ENCODE data around the gene CLEC14A. TPM values are rescaled to one million over a fixed set of nuclear protein-coding genes. Genes with fewer than 3 reads are reported as not detected.

CLEC14A gene
- total RNA-seq, 2 donors from 2014 or later, result 0.29 to 0.59 TPM

- Histone ChIP-seq H3K27me3 (ENCODE audit: control insufficient read depth, insufficient read depth, low read length, poor library complexity, severe bottlenecking) (peaks cover 2% of the 10 kb centered on the region), H3K9me3 (ENCODE audit: control insufficient read depth, low read length) (peaks cover 22% of the 10 kb centered on the region), H3K27ac (ENCODE audit: low read depth, low read length) (no peak overlapping the region), H3K4me1 (ENCODE audit: control insufficient read depth, insufficient read depth, low read length) (no peaks in the 10 kb centered on the region), H3K9ac (ENCODE audit: extremely low read depth, low read length, poor library complexity, severe bottlenecking) (no peak overlapping the region), H3K4me3 (ENCODE audit: low read length) (no peak overlapping the region), H3K36me3 (ENCODE audit: control insufficient read depth, insufficient read depth, low read length) (no peaks in the 10 kb centered on the region)
- TF ChIP-seq, protein P1, sequence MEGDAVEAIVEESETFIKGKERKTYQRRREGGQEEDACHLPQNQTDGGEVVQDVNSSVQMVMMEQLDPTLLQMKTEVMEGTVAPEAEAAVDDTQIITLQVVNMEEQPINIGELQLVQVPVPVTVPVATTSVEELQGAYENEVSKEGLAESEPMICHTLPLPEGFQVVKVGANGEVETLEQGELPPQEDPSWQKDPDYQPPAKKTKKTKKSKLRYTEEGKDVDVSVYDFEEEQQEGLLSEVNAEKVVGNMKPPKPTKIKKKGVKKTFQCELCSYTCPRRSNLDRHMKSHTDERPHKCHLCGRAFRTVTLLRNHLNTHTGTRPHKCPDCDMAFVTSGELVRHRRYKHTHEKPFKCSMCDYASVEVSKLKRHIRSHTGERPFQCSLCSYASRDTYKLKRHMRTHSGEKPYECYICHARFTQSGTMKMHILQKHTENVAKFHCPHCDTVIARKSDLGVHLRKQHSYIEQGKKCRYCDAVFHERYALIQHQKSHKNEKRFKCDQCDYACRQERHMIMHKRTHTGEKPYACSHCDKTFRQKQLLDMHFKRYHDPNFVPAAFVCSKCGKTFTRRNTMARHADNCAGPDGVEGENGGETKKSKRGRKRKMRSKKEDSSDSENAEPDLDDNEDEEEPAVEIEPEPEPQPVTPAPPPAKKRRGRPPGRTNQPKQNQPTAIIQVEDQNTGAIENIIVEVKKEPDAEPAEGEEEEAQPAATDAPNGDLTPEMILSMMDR (conservative IDR thresholded peaks at IDR 0.05), result no peak
- peaks cover 25% of the 10 kb centered on the region for H3K9me3 Mint-ChIP-seq
- 92 to 100% methylated on average over 1 to 4 of the region's 4 CpGs for WGBS, 2 experiments (ENCODE audit: insufficient coverage in 1 of 2, insufficient read length in 1 of 2)
- H3K4me3 Mint-ChIP-seq, result no peak overlapping the region
- no peak overlapping the region for H3K27ac Mint-ChIP-seq
- no peaks in the 10 kb centered on the region for H3K36me3 Mint-ChIP-seq (ENCODE audit: low read depth)
- peaks cover 89% of the 10 kb centered on the region for H3K27me3 Mint-ChIP-seq (ENCODE audit: insufficient read depth)
- no peaks in the 10 kb centered on the region for H3K4me1 Mint-ChIP-seq
- DNase-seq, result no peak
Observed at GRCh38 chr14:38262844-38263243, 7.0 kb upstream of the CLEC14A start.

- Histone ChIP-seq H3K4me1 (ENCODE audit: control insufficient read depth, insufficient read depth, low read length) (no peaks in the 10 kb centered on the region), H3K9ac (ENCODE audit: extremely low read depth, low read length, poor library complexity, severe bottlenecking) (no peak overlapping the region), H3K27me3 (ENCODE audit: control insufficient read depth, insufficient read depth, low read length, poor library complexity, severe bottlenecking) (peaks cover 14% of the 10 kb centered on the region), H3K36me3 (ENCODE audit: control insufficient read depth, insufficient read depth, low read length) (no peaks in the 10 kb centered on the region), H3K9me3 (ENCODE audit: control insufficient read depth, low read length) (peaks cover 19% of the 10 kb centered on the region), H3K4me3 (ENCODE audit: low read length) (no peak overlapping the region), H3K27ac (ENCODE audit: low read depth, low read length) (no peak overlapping the region)
- peaks cover 16% of the 10 kb centered on the region for H3K9me3 Mint-ChIP-seq
- peaks cover 89% of the 10 kb centered on the region for H3K27me3 Mint-ChIP-seq (ENCODE audit: insufficient read depth)
- no peak overlapping the region for H3K4me3 Mint-ChIP-seq
- TF ChIP-seq, protein P1 (conservative IDR thresholded peaks at IDR 0.05), result no peak
- no peak for DNase-seq
- no peaks in the 10 kb centered on the region for H3K36me3 Mint-ChIP-seq (ENCODE audit: low read depth)
- no peak overlapping the region for H3K27ac Mint-ChIP-seq
- WGBS, 2 experiments (ENCODE audit: insufficient coverage in 1 of 2, insufficient read length in 1 of 2), result 94% methylated on average over 1 of the region's 1 CpG; no CpG with 5 or more reads in 1 of the 2 experiments
- H3K4me1 Mint-ChIP-seq, result no peaks in the 10 kb centered on the region
Observed at GRCh38 chr14:38261620-38262019, 5.7 kb upstream of the CLEC14A start.

DNA sequence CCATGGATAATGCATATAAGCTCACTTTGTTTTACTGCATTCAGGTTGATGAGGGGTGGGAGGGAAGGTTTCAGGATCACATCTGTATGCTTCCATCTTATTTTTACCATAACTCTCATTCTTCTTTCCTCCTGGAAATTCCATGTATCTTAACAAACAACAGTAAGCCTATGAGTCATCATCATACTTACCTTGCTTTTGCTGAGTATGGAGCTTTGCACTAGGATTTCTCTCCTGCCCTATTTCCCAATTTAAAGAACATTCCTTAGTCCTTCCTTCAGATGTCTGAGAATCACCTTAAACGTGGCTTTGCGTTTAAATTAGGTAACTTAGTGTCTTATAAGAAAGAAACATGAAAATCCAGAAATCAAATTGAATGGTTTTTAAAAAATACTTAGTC is 1.6 kb upstream of the CLEC14A start:
- peaks cover 6% of the 10 kb centered on the region for H3K9me3 Mint-ChIP-seq
- WGBS, 2 experiments (ENCODE audit: insufficient coverage in 1 of 2, insufficient read length in 1 of 2), result 85% methylated on average over 2 of the region's 2 CpGs; no CpG with 5 or more reads in 1 of the 2 experiments
- no peaks in the 10 kb centered on the region for H3K4me1 Mint-ChIP-seq
- no peak for DNase-seq
- H3K27me3 Mint-ChIP-seq (ENCODE audit: insufficient read depth), result peaks cover 85% of the 10 kb centered on the region
- Histone ChIP-seq H3K4me3 (ENCODE audit: low read length) (no peak overlapping the region), H3K9ac (ENCODE audit: extremely low read depth, low read length, poor library complexity, severe bottlenecking) (no peak overlapping the region), H3K27ac (ENCODE audit: low read depth, low read length) (no peak overlapping the region), H3K4me1 (ENCODE audit: control insufficient read depth, insufficient read depth, low read length) (no peaks in the 10 kb centered on the region), H3K9me3 (ENCODE audit: control insufficient read depth, low read length) (peaks cover 18% of the 10 kb centered on the region), H3K36me3 (ENCODE audit: control insufficient read depth, insufficient read depth, low read length) (no peaks in the 10 kb centered on the region), H3K27me3 (ENCODE audit: control insufficient read depth, insufficient read depth, low read length, poor library complexity, severe bottlenecking) (peaks cover 52% of the 10 kb centered on the region)
- no peaks in the 10 kb centered on the region for H3K36me3 Mint-ChIP-seq (ENCODE audit: low read depth)
- no peak overlapping the region for H3K27ac Mint-ChIP-seq
- TF ChIP-seq, protein P1 (conservative IDR thresholded peaks at IDR 0.05), result no peak
- no peak overlapping the region for H3K4me3 Mint-ChIP-seq

Measured in endodermal cell (in vitro differentiated cells).